ENCODE measurements around the gene DNASE2B.
A peak's percentile ranks its signal among the peaks of the same experiment; 100 is the strongest.
"Not testable (repeated sequence)": the region's sequence is repeated elsewhere in the genome, so short reads cannot be mapped to it uniquely, and the experiment has no call there.

DNASE2B gene

DNA sequence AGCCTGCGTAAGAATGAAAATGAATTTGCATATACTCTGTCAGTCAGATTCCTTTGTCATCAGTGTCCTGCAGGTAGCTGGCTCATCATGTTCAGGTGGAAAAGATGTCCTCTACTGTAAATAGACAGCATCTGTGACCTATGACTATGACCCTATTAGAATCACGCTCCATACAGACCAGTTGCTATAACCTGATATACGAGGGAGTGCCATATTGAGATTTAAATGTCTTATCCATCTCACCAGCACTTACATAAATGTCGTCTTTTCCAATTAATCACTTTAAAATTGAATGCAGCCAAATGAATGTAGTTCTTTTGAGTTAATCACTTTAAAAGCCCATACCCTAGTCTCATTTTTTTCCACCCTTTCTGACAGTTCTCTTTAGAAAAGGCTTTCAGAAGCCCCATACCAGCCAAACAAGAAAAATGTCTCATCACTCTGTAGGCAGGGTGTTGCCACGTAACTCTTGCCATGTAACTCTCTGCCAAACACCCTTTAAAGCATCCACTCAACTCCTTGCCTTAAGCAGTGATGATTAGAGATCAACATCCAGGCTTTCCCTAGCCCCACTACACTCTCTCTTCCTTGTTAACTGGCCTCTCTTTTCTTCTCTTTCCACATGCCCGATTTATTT lies 26.3 kb downstream of the DNASE2B start:
- DNase-seq = no peak

DNA sequence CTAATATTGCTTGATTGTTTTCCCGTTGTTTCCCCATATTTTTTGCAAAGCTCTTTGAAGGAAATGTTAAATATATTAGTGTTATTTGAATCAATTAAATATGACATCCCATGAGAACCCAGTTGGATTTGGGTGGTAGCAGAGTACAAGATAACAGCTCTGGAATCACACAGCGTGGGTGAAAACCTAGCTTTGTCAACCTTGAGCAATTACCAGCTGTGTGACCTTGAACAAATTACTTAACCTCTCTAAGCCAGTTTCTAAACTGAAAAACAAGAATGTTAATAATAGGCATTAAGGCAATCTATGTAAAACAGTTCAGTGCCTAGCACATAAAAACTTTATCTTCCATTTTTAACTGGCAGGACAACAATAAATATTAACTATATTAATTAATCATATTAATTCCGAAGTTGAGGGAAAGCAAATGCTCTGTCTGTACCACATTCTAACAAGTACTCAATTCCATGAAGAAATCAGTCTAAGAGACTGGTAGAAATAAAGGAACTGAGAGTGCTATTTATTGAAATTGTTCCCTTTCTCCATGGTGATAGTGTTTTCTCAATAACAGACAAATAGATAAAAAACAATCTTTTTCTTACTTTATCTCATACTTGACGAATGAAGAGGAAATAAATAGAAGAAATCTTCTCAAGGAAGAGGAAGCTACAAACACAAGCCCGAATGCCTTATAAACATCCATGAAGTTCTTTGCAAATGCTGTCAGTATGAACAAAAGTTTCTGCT lies 27.0 kb downstream of the DNASE2B start:
- DNase-seq = no peak

DNA sequence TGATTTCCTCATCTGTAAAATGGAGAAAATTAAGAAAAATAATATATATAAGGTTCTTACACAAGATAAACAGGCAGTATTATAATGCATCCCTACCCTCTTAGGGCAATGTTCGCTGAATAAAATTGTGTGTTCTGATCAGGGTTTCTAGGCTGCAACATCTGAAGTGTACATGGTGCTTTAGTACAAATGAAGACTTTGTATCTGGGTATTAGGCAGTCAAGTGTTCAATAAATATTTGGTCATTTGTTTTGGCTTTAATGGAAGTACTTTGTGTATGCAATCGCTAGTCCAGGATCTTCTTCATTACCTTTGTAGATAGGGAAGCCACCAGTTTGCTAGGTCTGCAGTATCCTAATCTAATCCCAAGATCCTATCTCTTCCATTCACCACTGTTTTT lies 28.1 kb downstream of the DNASE2B start:
- no peak for DNase-seq

DNA sequence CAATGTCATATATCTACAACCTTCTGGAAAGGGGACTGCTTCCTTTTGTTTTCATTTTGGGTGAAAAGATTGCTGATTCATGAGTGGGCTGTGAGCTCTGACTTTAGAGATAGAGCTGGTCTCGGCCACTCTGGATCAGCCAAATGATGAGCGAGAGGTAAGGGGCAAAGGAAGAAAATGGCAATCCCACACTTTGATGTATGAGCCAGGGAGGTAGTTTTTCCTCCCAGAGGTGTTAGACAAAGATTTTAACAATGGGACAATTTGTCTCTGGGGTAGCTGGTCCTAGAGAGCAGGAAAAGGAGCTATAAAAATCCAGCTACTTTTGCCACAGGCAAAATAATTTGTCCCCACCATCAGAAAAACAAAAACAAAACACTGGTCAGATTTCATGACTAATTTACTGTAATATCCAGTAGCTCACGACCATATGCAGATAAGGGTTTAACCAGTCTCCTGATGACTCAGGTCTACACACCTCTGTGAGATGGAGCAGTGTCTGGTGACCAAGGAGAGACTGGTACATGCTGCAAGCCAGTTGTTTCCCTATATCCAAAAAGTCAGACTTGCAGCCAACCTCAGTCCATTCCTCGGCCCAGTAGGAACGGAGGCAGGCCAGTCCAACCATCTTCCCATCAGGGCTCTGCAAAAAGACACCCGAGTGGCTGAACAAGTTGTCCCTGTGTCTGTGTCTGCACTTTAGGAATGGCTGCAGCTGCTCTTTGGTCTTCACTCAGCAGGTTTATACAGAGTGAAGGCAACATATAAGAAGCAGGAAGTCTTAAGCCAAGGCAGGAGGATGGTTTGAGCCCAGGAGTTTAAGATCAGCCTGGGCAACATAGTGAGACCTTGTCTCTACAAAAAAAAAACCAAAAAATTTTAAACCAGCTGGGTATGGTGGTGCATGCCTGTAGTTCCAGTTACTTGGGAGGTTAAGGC lies 29.2 kb downstream of the DNASE2B start:
- peak; percentile 17 for DNase-seq

- DNase-seq = peak; percentile 85
Observed at GRCh38 chr1:84428235-84428634, 30.0 kb downstream of the DNASE2B start.

- DNase-seq = no peak
Observed at GRCh38 chr1:84429231-84429630, 30.9 kb downstream of the DNASE2B start.

DNA sequence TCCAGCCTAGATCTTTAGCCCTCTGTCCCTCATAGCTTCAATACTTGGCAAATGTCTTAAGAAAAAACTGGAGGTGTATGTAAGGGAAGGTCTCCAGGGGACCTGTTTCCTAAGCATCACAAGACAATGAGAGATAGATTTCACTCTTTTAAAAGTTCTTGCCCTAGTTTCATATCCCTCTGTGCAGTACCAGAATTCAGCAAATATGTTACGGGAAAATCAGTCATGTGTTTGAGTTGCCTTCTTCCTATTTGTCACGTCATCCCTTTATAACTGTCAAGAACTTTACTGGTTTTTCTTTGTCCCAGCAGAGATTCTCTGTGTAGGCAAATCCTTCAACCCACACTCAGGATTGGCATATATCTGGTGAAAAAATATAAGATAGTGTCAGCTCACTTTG lies 32.3 kb downstream of the DNASE2B start:
- DNase-seq = no peak

- peak; percentile 96 for DNase-seq
Observed at GRCh38 chr1:84433258-84434080, 35.2 kb downstream of the DNASE2B start.

DNA sequence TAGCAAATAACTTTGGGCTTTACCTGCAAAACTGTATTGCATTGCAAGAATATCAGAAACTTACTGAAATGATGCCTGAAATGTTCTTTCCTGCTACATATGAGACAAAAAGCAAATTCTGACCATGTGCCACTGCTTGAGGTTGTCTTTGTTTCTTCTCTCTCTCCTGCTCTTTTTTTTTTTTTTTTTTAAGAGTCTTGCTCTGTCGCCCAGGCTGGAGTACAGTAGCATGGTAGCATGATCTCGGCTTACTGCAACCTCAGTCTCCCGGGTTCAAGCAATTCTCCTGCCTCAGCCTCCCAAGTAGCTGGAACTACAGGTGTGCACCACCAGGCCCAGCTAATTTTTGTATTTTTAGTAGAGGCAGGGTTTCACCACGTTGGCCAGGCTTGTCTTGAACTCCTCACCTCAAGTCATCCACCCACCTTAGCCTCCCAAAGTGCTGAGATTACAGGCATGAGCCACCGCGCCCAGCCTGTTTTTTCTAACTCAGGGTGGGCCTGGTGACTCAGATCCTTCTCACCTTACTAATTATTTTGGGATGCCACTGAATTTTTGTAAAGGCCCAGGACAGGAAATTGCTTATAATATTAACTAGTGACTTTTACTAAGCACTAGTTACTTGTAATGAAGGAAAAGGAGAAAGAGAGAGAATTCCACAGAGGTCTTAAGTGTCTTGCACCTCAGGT lies 35.9 kb downstream of the DNASE2B start:
- DNase-seq = no peak

DNA sequence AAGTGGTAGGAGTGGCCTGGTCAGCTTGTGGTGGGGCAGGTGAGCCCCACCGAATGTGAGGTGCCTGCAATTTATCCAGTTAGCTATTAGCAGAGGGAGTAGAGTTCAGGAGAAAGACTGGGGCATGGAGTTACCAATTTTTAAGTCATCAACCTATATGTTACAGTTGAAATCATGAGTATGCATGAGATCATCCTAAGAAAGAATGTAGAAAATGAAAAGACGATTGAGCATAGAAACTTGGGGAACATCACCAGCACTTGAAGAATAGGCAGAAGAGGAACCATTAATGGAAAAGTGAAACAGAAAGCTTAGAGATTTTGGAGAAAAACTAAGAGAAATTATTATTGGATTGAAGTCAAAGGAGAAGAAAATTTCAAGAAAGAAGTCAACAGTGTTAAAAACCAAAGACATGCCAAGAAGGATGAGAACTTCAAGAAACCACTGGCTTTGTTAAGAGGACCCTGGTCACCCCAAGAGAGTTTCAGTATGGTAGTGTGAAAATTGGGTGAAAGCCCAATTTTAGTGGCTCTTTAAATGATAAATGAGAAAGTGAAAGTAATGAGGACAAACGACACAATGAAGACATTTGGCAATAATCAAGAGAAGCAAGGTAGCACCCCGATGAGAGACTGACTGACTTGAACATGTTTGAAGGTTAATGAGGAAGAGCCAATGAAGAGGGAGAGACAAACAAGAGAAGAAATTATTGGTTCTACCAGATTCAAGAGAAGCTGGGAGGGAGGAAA lies 36.7 kb downstream of the DNASE2B start:
- DNase-seq = no peak

- DNase-seq = no peak
Observed at GRCh38 chr1:84436876-84437655, 38.8 kb downstream of the DNASE2B start.

GRCh38 chr1:84442256-84442655 lies 44.0 kb downstream of the DNASE2B start:
- peak; percentile 42 for DNase-seq

- peak; percentile 21 for DNase-seq
Observed at GRCh38 chr1:84442747-84443646, 44.7 kb downstream of the DNASE2B start.

DNA sequence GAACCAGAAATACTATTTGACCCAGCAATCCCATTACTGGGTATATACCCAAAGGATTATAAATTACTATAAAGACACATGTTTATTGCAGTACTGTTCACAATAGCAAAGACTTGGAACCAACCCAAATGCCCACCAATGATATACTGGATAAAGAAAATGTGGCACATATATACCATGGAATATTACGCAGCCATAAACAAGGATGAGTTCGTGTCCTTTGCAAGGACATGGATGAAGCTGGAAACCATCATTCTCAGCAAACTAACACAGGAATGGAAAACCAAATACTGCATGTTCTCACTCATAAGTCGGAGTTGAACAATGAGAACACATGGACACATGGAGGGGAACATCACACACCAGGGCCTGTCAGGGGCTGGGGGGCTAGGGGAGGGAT lies 50.4 kb downstream of the DNASE2B start:
- DNase-seq = not testable (repeated sequence)

DNA sequence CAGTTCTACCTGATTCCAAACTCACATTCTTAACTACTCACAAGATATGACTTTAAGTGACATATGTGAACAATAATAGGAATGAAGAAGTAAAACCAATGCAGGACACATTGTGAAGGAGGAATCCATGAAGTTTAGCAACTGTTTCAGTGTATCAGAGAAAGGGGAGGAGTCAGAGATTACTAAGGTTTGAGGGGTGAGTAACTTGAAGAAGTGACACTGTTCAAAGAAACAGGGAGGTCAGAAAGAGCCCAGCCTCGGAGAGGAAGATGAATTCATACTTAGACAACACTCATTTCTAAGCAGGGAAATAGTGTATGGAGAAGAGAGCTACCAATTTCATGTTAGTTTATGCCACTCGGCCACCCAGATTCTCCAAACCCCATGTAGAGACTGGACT lies 52.6 kb downstream of the DNASE2B start:
- DNase-seq = no peak

- DNase-seq = no peak
Observed at GRCh38 chr1:84452436-84452835, 54.2 kb downstream of the DNASE2B start.

DNA sequence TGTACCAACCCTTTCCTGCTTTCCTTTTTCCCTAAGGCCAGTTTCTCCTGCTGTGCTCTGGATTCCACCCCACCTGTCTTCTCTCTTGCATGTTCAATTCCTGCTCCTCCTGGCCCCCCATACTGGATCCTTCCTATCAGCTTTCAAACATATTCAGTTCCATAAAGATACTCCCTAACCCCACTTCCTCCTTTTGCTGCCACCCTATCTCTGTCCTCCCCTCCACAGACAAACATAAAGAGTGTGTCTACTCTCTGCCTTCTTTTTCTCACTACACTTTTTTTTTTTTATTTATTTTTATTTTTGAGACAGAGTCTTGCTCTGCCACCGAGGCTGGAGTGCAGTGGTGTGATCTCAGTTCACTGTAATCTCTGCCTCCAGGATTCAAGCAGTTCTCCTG lies 63.8 kb downstream of the DNASE2B start:
- no peak for DNase-seq

All from NCI-H146 (cell line).